ENCODE measurements around the gene SNAP47. TPM values are rescaled to one million over a fixed set of nuclear protein-coding genes. Genes with fewer than 3 reads are reported as not detected.

Gene SNAP47
- total and polyA plus RNA-seq, 9 of the 15 experiments (the other 6 are each of a cell fraction or from before 2014, with no cell fraction given) = 2.5 to 41.3 (median 32.6) TPM

DNA sequence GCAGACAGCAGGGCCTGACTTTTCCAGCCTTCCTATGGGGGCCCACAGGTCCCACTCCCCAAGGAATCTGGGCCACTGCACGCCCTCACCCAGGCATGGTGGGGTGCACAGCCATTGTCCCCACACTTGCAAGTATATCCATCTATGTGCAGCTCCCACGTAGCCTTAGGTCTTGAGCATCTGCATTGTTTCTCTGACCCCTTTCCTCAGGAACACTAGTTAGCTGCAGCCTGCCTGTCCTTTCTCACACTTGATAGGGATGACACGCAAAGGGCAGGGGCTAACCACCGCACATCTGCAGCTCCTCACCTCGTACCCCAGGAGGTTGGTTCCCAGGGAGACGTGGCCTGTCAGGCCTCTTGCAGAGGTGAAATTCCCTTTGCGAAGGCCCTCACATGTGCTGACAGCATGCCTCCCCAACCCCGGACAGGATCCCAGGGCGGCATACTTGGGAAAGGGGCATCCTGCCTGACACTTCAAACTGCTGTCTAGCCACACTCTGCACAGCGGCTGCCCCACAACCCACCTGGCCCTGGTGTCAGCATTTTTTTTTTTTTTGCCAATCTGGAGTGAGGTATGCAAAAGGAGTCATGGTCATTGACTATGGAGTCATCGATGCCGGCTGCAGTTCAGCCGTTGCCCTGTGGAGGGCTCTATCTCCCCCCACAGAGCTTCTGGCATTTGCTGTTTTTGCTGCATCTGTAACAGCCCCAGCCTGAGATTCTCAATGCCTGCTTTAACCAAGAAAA lies 5.2 kb upstream of the SNAP47 start (continued):
- TF ChIP-seq, protein P1, sequence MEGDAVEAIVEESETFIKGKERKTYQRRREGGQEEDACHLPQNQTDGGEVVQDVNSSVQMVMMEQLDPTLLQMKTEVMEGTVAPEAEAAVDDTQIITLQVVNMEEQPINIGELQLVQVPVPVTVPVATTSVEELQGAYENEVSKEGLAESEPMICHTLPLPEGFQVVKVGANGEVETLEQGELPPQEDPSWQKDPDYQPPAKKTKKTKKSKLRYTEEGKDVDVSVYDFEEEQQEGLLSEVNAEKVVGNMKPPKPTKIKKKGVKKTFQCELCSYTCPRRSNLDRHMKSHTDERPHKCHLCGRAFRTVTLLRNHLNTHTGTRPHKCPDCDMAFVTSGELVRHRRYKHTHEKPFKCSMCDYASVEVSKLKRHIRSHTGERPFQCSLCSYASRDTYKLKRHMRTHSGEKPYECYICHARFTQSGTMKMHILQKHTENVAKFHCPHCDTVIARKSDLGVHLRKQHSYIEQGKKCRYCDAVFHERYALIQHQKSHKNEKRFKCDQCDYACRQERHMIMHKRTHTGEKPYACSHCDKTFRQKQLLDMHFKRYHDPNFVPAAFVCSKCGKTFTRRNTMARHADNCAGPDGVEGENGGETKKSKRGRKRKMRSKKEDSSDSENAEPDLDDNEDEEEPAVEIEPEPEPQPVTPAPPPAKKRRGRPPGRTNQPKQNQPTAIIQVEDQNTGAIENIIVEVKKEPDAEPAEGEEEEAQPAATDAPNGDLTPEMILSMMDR (IDR thresholded peaks at IDR 0.05 in 2 of 3, conservative IDR thresholded peaks at IDR 0.05 in 1 of 3; ENCODE audit: insufficient read depth in 2 of 3, low read depth in 1 of 3, low read length in 3 of 3) = peak; percentile 77 to 93 (median 83)
- TF ChIP-seq POLR2B (IDR thresholded peaks at IDR 0.05; ENCODE audit: low read depth, partially characterized antibody) = peak; percentile 39
- TF ChIP-seq RCOR1 (IDR thresholded peaks at IDR 0.05; ENCODE audit: borderline replicate concordance in 1 of 2, low read depth in 2 of 2, low read length in 2 of 2) = 0 out of 4 replicates have a peak, but pooled peaks of 1 of the 2 experiments have one; percentile 27
- no peak for TF ChIP-seq ILK (tag; IDR thresholded peaks at IDR 0.05; ENCODE audit: borderline replicate concordance, low read depth)
- TF ChIP-seq ZNF384 (IDR thresholded peaks at IDR 0.05; ENCODE audit: low read depth, low read length) = peak; percentile 71
- TF ChIP-seq, protein P2, sequence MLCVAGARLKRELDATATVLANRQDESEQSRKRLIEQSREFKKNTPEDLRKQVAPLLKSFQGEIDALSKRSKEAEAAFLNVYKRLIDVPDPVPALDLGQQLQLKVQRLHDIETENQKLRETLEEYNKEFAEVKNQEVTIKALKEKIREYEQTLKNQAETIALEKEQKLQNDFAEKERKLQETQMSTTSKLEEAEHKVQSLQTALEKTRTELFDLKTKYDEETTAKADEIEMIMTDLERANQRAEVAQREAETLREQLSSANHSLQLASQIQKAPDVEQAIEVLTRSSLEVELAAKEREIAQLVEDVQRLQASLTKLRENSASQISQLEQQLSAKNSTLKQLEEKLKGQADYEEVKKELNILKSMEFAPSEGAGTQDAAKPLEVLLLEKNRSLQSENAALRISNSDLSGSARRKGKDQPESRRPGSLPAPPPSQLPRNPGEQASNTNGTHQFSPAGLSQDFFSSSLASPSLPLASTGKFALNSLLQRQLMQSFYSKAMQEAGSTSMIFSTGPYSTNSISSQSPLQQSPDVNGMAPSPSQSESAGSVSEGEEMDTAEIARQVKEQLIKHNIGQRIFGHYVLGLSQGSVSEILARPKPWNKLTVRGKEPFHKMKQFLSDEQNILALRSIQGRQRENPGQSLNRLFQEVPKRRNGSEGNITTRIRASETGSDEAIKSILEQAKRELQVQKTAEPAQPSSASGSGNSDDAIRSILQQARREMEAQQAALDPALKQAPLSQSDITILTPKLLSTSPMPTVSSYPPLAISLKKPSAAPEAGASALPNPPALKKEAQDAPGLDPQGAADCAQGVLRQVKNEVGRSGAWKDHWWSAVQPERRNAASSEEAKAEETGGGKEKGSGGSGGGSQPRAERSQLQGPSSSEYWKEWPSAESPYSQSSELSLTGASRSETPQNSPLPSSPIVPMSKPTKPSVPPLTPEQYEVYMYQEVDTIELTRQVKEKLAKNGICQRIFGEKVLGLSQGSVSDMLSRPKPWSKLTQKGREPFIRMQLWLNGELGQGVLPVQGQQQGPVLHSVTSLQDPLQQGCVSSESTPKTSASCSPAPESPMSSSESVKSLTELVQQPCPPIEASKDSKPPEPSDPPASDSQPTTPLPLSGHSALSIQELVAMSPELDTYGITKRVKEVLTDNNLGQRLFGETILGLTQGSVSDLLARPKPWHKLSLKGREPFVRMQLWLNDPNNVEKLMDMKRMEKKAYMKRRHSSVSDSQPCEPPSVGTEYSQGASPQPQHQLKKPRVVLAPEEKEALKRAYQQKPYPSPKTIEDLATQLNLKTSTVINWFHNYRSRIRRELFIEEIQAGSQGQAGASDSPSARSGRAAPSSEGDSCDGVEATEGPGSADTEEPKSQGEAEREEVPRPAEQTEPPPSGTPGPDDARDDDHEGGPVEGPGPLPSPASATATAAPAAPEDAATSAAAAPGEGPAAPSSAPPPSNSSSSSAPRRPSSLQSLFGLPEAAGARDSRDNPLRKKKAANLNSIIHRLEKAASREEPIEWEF (CRISPR knock-in tag; IDR thresholded peaks at IDR 0.05) = peak; percentile 51; the same call in 1 of the 2 replicates
- no peak for TF ChIP-seq HCFC1 (IDR thresholded peaks at IDR 0.05; ENCODE audit: low read depth, low read length)
- TF ChIP-seq YY1 (IDR thresholded peaks at IDR 0.05; ENCODE audit: borderline replicate concordance in 1 of 3, control insufficient read depth in 1 of 3, extremely low read depth in 1 of 3, insufficient read depth in 3 of 3, insufficient read length in 1 of 3, insufficient replicate concordance in 2 of 3, low read depth in 1 of 3, low read length in 2 of 3) = peak in 1 of 3 experiments; percentile 37
